ENCODE measurements around the gene DBT. TPM values are rescaled to one million over a fixed set of nuclear protein-coding genes. Genes with fewer than 3 reads are reported as not detected.

DBT gene
- total RNA-seq, 1 experiment from 2014 or later, result 20.3 TPM

- H3K27ac Mint-ChIP-seq, result no peak overlapping the region
- H3K9me3 Mint-ChIP-seq, result no peaks in the 10 kb centered on the region
- H2BK12ac ChIP-seq (ENCODE audit: insufficient read length, low read depth, low read length), result no peak overlapping the region
- no peak overlapping the region for H2BK5ac ChIP-seq (ENCODE audit: insufficient read length, low read length)
- no peak overlapping the region for H3T11ph ChIP-seq (ENCODE audit: low read length)
- no peaks in the 10 kb centered on the region for H3K79me1 ChIP-seq (ENCODE audit: insufficient read depth, low read depth, low read length, poor library complexity, severe bottlenecking)
- H3K36me3 Mint-ChIP-seq (ENCODE audit: insufficient read depth in 1 of 3, low read depth in 3 of 3), result peaks cover 37 to 73% (median 72%) of the 10 kb centered on the region in 3 experiments; a peak in 6 of 7 replicates
- H4K20me1 ChIP-seq (ENCODE audit: control insufficient read depth, insufficient read depth, insufficient read length), result no peaks in the 10 kb centered on the region
- DNase-seq, result no peak
- no peak overlapping the region for H3K4ac ChIP-seq (ENCODE audit: low read depth, low read length)
- H4K8ac ChIP-seq (replicated peaks; ENCODE audit: insufficient read length, low read depth, low read length), result no peak overlapping the region
- no peaks in the 10 kb centered on the region for H3K79me2 ChIP-seq (ENCODE audit: insufficient read depth, low read length)
- no peak overlapping the region for H3K18ac ChIP-seq (ENCODE audit: insufficient read length, low read depth, low read length)
- no peak overlapping the region for H3K4me2 ChIP-seq (ENCODE audit: insufficient read depth, insufficient read length, low read length)
- H3K4me1 ChIP-seq (ENCODE audit: insufficient read depth, low read length), result no peaks in the 10 kb centered on the region
- H3K27me3 Mint-ChIP-seq (ENCODE audit: low read depth), result no peaks in the 10 kb centered on the region
- no peak overlapping the region for H3K56ac ChIP-seq (ENCODE audit: insufficient read length, low read depth, low read length)
- H3K4me3 Mint-ChIP-seq, result no peak overlapping the region
- H2AFZ ChIP-seq (ENCODE audit: low read length), result no peak overlapping the region
- no peak overlapping the region for H3K23ac ChIP-seq (ENCODE audit: insufficient read length, low read depth, low read length)
- H3K9ac ChIP-seq (ENCODE audit: extremely low read depth, insufficient read length, low read length), result no peak overlapping the region
- H4K5ac ChIP-seq (ENCODE audit: insufficient read length, low read depth, low read length), result no peak overlapping the region
- TF ChIP-seq CTCF (conservative IDR thresholded peaks at IDR 0.05), result no peak
- H2BK15ac ChIP-seq (ENCODE audit: low read depth, low read length), result no peak overlapping the region
- H3K27me3 ChIP-seq (ENCODE audit: insufficient read depth, low read length), result no peaks in the 10 kb centered on the region
- H2AK5ac ChIP-seq (ENCODE audit: insufficient read length, low read length), result no peak overlapping the region
- H2BK20ac ChIP-seq (ENCODE audit: low read depth, low read length, poor library complexity, severe bottlenecking), result no peak overlapping the region
- H3K9me3 ChIP-seq (ENCODE audit: control insufficient read depth, low read depth, low read length), result no peaks in the 10 kb centered on the region
- no CpG with 5 or more reads among the region's 1 CpG for WGBS (ENCODE audit: extremely low coverage, insufficient read length, low lambda C conversion rate)
- no peak overlapping the region for H4K91ac ChIP-seq (ENCODE audit: insufficient read length, low read depth, low read length)
- H3K14ac ChIP-seq (ENCODE audit: insufficient read depth, low read length), result no peak overlapping the region
- no peak overlapping the region for H2BK120ac ChIP-seq (ENCODE audit: low read depth, low read length, poor library complexity, severe bottlenecking)
- H3K4me1 Mint-ChIP-seq, result no peaks in the 10 kb centered on the region
- no peaks in the 10 kb centered on the region for H3K23me2 ChIP-seq (ENCODE audit: insufficient read length, low read depth, low read length, poor library complexity, severe bottlenecking)
- H3K27ac ChIP-seq (ENCODE audit: insufficient read length, low read depth, low read length), result no peak overlapping the region
These were observed 28.2 kb upstream of the DBT start for GRCh38 chr1:100277866-100278265.

Measured in H9 (cell line).